Activated T-helper 2 cell treated with anti-CD3 and anti-CD28 coated beads, Interferon-gamma antibody, Interleukin-2, Interleukin-4, amounts not matched to agents 10 μg/mL and 5 μg/mL and 100 μg/mL, durations not matched to agents 14 hours and 24 hours and 36 hours (primary cell): ENCODE data around the gene ADAMTSL4. TPM values are rescaled to one million over a fixed set of nuclear protein-coding genes. Genes with fewer than 3 reads are reported as not detected.

Source experiments
- DNase-seq: peaks from one replicate; pipeline ENCODE4 v3.0.0; 2021; ENCODE audit warnings: low spot score
- H3K27ac Mint-ChIP-seq: one replicate; pipeline ENCODE4 v1.8.0; 2021; ENCODE audit warnings: mixed read lengths
- H3K27me3 Mint-ChIP-seq: one replicate; pipeline ENCODE4 v1.8.0; 2021; ENCODE audit warnings: low read depth, mixed read lengths
- H3K36me3 Mint-ChIP-seq: one replicate; pipeline ENCODE4 v1.8.0; 2021; ENCODE audit warnings: low read depth, mixed read lengths
- H3K4me1 Mint-ChIP-seq: one replicate; pipeline ENCODE4 v1.8.0; 2021; ENCODE audit warnings: low read depth, mixed read lengths
- H3K4me3 Mint-ChIP-seq: one replicate; pipeline ENCODE4 v1.8.0; 2021; ENCODE audit warnings: low read depth, mild to moderate bottlenecking, moderate library complexity, mixed read lengths
- H3K9me3 Mint-ChIP-seq: one replicate; pipeline ENCODE4 v1.8.0; 2021; ENCODE audit warnings: mixed read lengths
- intact Hi-C: fragments of 100-400 bp; cut with micrococcal nuclease; formaldehyde crosslinking; loops from one replicate; pipeline ENCODE4 v1.15.1; 2023
- total RNA-seq: library from RNA; stranded (reverse); gene quantifications from 2 replicates; pipeline ENCODE4 v1.2.3, GENCODE V29; 2022

Gene ADAMTSL4
- 2.7 and 2.9 TPM in 2 replicates for total RNA-seq

- no peaks in the 10 kb centered on the region for H3K36me3 Mint-ChIP-seq
- no peaks in the 10 kb centered on the region for H3K9me3 Mint-ChIP-seq
- DNase-seq: no peak
- H3K27ac Mint-ChIP-seq: peak within 1 kb of the TSS; percentile 55
- intact Hi-C loops: no loop called here
- H3K27me3 Mint-ChIP-seq: peaks cover 21% of the 10 kb centered on the region
- peaks cover 26% of the 10 kb centered on the region for H3K4me1 Mint-ChIP-seq
- peak within 1 kb of the TSS; percentile 80 for H3K4me3 Mint-ChIP-seq
These were observed at the start of gene ADAMTSL4 for GRCh38 chr1:150548632-150549495. ADAMTSL4 (plus strand) TSS chr1:150549408; CDS start chr1:150552289, 2,881 bp downstream.

- H3K27ac Mint-ChIP-seq: no peak overlapping the region
These were observed 43.8 kb upstream of the ADAMTSL4 start for GRCh38 chr1:150505431-150505830.

GRCh38 chr1:150507912-150508864, 41.0 kb upstream of the ADAMTSL4 start, which contains the start of gene ECM1:
ECM1 (plus strand) TSS chr1:150508109; CDS start chr1:150508210, 101 bp downstream.
- DNase-seq: no peak
- Mint-ChIP-seq H3K4me3 (no peak within 1 kb of the TSS), H3K27me3 (no peaks in the 10 kb centered on the region), H3K27ac (no peak within 1 kb of the TSS), H3K9me3 (no peaks in the 10 kb centered on the region), H3K4me1 (no peaks in the 10 kb centered on the region), H3K36me3 (peaks cover 44% of the 10 kb centered on the region)
- intact Hi-C loops: no loop called here

More at GRCh38 chr1:150505431-150505830, 43.8 kb upstream of the ADAMTSL4 start:
- no peak overlapping the region for H3K4me3 Mint-ChIP-seq
- no peaks in the 10 kb centered on the region for H3K4me1 Mint-ChIP-seq
- H3K9me3 Mint-ChIP-seq: no peaks in the 10 kb centered on the region
- no peak for DNase-seq
- no peaks in the 10 kb centered on the region for H3K27me3 Mint-ChIP-seq
- intact Hi-C loops: no loop called here
- H3K36me3 Mint-ChIP-seq: peaks cover 50% of the 10 kb centered on the region

GRCh38 chr1:150508982-150509381, 40.2 kb upstream of the ADAMTSL4 start:
- H3K4me1 Mint-ChIP-seq: no peaks in the 10 kb centered on the region
- no peaks in the 10 kb centered on the region for H3K27me3 Mint-ChIP-seq
- intact Hi-C loops: no loop called here
- DNase-seq: no peak
- no peaks in the 10 kb centered on the region for H3K9me3 Mint-ChIP-seq
- no peak overlapping the region for H3K4me3 Mint-ChIP-seq
- peaks cover 38% of the 10 kb centered on the region for H3K36me3 Mint-ChIP-seq
- H3K27ac Mint-ChIP-seq: no peak overlapping the region

GRCh38 chr1:150511551-150511950, 37.7 kb upstream of the ADAMTSL4 start:
- H3K9me3 Mint-ChIP-seq: no peaks in the 10 kb centered on the region
- no peak for DNase-seq
- intact Hi-C loops: no loop called here
- no peak overlapping the region for H3K27ac Mint-ChIP-seq
- H3K27me3 Mint-ChIP-seq: no peaks in the 10 kb centered on the region
- H3K4me1 Mint-ChIP-seq: peaks cover 9% of the 10 kb centered on the region
- H3K36me3 Mint-ChIP-seq: peaks cover 13% of the 10 kb centered on the region
- no peak overlapping the region for H3K4me3 Mint-ChIP-seq

- intact Hi-C loops: no loop called here
- Mint-ChIP-seq H3K9me3 (no peaks in the 10 kb centered on the region), H3K27me3 (no peaks in the 10 kb centered on the region), H3K36me3 (peaks cover 8% of the 10 kb centered on the region), H3K27ac (no peak overlapping the region), H3K4me3 (no peak overlapping the region), H3K4me1 (peaks cover 12% of the 10 kb centered on the region)
- no peak for DNase-seq
These were observed 37.1 kb upstream of the ADAMTSL4 start for GRCh38 chr1:150511985-150512660.

GRCh38 chr1:150512846-150513245, 36.4 kb upstream of the ADAMTSL4 start:
- Mint-ChIP-seq H3K27me3 (no peaks in the 10 kb centered on the region), H3K9me3 (no peaks in the 10 kb centered on the region), H3K4me3 (no peak overlapping the region), H3K27ac (no peak overlapping the region), H3K4me1 (peaks cover 12% of the 10 kb centered on the region), H3K36me3 (peaks cover 4% of the 10 kb centered on the region)
- intact Hi-C loops: no loop called here
- no peak for DNase-seq

- Mint-ChIP-seq H3K36me3 (peaks cover 3% of the 10 kb centered on the region), H3K9me3 (no peaks in the 10 kb centered on the region), H3K27ac (no peak overlapping the region), H3K4me1 (peaks cover 12% of the 10 kb centered on the region), H3K27me3 (no peaks in the 10 kb centered on the region), H3K4me3 (no peak overlapping the region)
- intact Hi-C loops: no loop called here
- no peak for DNase-seq
These were observed 35.8 kb upstream of the ADAMTSL4 start for GRCh38 chr1:150513351-150513791.

- DNase-seq: no peak
- intact Hi-C loops: no loop called here
- peaks cover 12% of the 10 kb centered on the region for H3K4me1 Mint-ChIP-seq
- H3K4me3 Mint-ChIP-seq: peak overlapping the region; percentile 76
- H3K9me3 Mint-ChIP-seq: no peaks in the 10 kb centered on the region
- peaks cover 3% of the 10 kb centered on the region for H3K36me3 Mint-ChIP-seq
- H3K27me3 Mint-ChIP-seq: no peaks in the 10 kb centered on the region
- peak overlapping the region; percentile 21 for H3K27ac Mint-ChIP-seq
These were observed 34.9 kb upstream of the ADAMTSL4 start for GRCh38 chr1:150514260-150514659.

- Mint-ChIP-seq H3K4me1 (peaks cover 12% of the 10 kb centered on the region), H3K9me3 (no peaks in the 10 kb centered on the region), H3K4me3 (peak overlapping the region; percentile 76), H3K27me3 (no peaks in the 10 kb centered on the region), H3K27ac (no peak overlapping the region), H3K36me3 (peaks cover 3% of the 10 kb centered on the region)
- intact Hi-C loops: no loop called here
- DNase-seq: no peak
These were observed 34.3 kb upstream of the ADAMTSL4 start for GRCh38 chr1:150514913-150515327.

- Mint-ChIP-seq H3K9me3 (no peaks in the 10 kb centered on the region), H3K27ac (peak within 1 kb of the TSS; percentile 57), H3K36me3 (peaks cover 3% of the 10 kb centered on the region), H3K4me3 (peak within 1 kb of the TSS; percentile 76), H3K27me3 (no peaks in the 10 kb centered on the region), H3K4me1 (peaks cover 12% of the 10 kb centered on the region)
- DNase-seq: peak; percentile 89
- intact Hi-C loops: loop anchor here (1.0 to 2.0 kb wide), 3 partner anchors 18 to 51 kb away; partner anchors contain the start of gene TARS2
These were observed 33.7 kb upstream of the ADAMTSL4 start, which contains the start of gene FALEC for GRCh38 chr1:150515328-150516049. FALEC (plus strand) TSS chr1:150515752.
